Inferior parietal cortex (tissue), 1 donor: Measurements from ENCODE around the gene IWS1.
"Not testable (repeated sequence)": the region's sequence is repeated elsewhere in the genome, so short reads cannot be mapped to it uniquely, and the experiment has no call there.

ENCODE experiments used
- DNase-seq: peaks from one replicate; pipeline ENCODE4 v3.0.0-alpha.2; 2016; ENCODE audit errors: extremely low spot score

IWS1 gene

GRCh38 chr2:127560931-127561280, 34.6 kb upstream of the IWS1 start:
- no peak for DNase-seq

GRCh38 chr2:127560201-127560930, 34.1 kb upstream of the IWS1 start:
- DNase-seq: peak; percentile 32

GRCh38 chr2:127559454-127559853, 33.2 kb upstream of the IWS1 start:
- no peak for DNase-seq

GRCh38 chr2:127558911-127559310, 32.6 kb upstream of the IWS1 start:
- no peak for DNase-seq

- no peak for DNase-seq
Observed at GRCh38 chr2:127552846-127553245, 26.6 kb upstream of the IWS1 start.

GRCh38 chr2:127552336-127552735, 26.0 kb upstream of the IWS1 start:
- DNase-seq: no peak

- DNase-seq: no peak
Observed at GRCh38 chr2:127551221-127551930, 25.1 kb upstream of the IWS1 start.

GRCh38 chr2:127546797-127547196, 20.5 kb upstream of the IWS1 start:
- no peak for DNase-seq

- DNase-seq: no peak
Observed at GRCh38 chr2:127545796-127546195, 19.5 kb upstream of the IWS1 start.

GRCh38 chr2:127545189-127545588, 18.9 kb upstream of the IWS1 start:
- DNase-seq: no peak

- DNase-seq: not testable (repeated sequence)
Observed at GRCh38 chr2:127543013-127543501, 16.8 kb upstream of the IWS1 start.

GRCh38 chr2:127542231-127542630, 15.9 kb upstream of the IWS1 start:
- no peak for DNase-seq

- DNase-seq: no peak
Observed at GRCh38 chr2:127541809-127542208, 15.5 kb upstream of the IWS1 start.

- DNase-seq: no peak
Observed at GRCh38 chr2:127537644-127538043, 11.4 kb upstream of the IWS1 start.

- DNase-seq: no peak
Observed at GRCh38 chr2:127536707-127537541, 10.6 kb upstream of the IWS1 start.

- no peak for DNase-seq
Observed at GRCh38 chr2:127535918-127536317, 9.6 kb upstream of the IWS1 start.

GRCh38 chr2:127535422-127535901, 9.2 kb upstream of the IWS1 start, which contains the start of gene MYO7B:
Gene MYO7B (plus strand): TSS chr2:127535683. CDS start chr2:127559723, 24,040 bp downstream.
- no peak for DNase-seq

GRCh38 chr2:127532296-127532695, 6.0 kb upstream of the IWS1 start:
- no peak for DNase-seq

GRCh38 chr2:127531221-127531648, 4.9 kb upstream of the IWS1 start:
- no peak for DNase-seq

- no peak for DNase-seq
Observed at GRCh38 chr2:127530245-127531140, 4.2 kb upstream of the IWS1 start.

- DNase-seq: not testable (repeated sequence)
Observed at GRCh38 chr2:127529416-127529815, 3.1 kb upstream of the IWS1 start.
